ENCODE data around the gene RPS28.
A peak's percentile ranks its signal among the peaks of the same experiment; 100 is the strongest.

Gene RPS28

DNA sequence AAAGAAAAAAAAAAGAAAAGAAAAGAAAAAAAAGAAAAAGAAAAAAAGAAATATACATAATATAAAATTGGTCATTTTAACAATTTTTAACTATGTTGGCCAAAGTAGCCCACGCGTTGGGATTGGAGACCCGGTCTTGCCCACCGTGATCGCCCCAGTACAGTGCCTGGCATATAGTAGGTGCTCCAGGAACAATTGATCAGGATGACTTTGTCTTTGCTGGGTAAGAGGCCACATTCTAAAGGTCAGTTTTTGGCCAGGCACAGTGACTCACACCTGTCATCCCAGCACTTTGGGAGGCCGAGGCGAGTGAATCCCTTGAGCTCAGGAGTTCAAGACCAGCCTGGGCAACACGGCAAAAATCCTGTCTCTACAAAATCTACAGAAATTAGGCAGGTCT, 38.9 kb downstream of the RPS28 start:
- no peak overlapping the region for H3K4me3 ChIP-seq (ENCODE audit: low read length in 2 of 2)
- peaks cover 0 to 4% of the 10 kb centered on the region in 2 donors for H3K27me3 ChIP-seq (ENCODE audit: control insufficient read depth in 2 of 2, insufficient read depth in 2 of 2, low read length in 2 of 2)
- no peaks in the 10 kb centered on the region for H3K9me3 ChIP-seq (ENCODE audit: control insufficient read depth in 2 of 2, low read length in 2 of 2)
- H3K36me3 ChIP-seq (ENCODE audit: control insufficient read depth in 2 of 2, insufficient read depth in 2 of 2, low read length in 2 of 2) = no peaks in the 10 kb centered on the region
- H3K9ac ChIP-seq (ENCODE audit: low read depth in 1 of 2, low read length in 2 of 2) = no peak overlapping the region
- peaks cover 14 to 20% of the 10 kb centered on the region in 2 donors for H3K4me1 ChIP-seq (ENCODE audit: control insufficient read depth in 2 of 2, insufficient read depth in 2 of 2, low read length in 2 of 2)
- H3K27ac ChIP-seq (ENCODE audit: low read depth in 2 of 2, low read length in 2 of 2) = no peak overlapping the region

- no peak overlapping the region for H3K4me3 ChIP-seq (ENCODE audit: low read length in 2 of 2)
- no peaks in the 10 kb centered on the region for H3K36me3 ChIP-seq (ENCODE audit: control insufficient read depth in 2 of 2, insufficient read depth in 2 of 2, low read length in 2 of 2)
- peaks cover 15 to 22% of the 10 kb centered on the region in 2 donors for H3K4me1 ChIP-seq (ENCODE audit: control insufficient read depth in 2 of 2, insufficient read depth in 2 of 2, low read length in 2 of 2)
- H3K27ac ChIP-seq (ENCODE audit: low read depth in 2 of 2, low read length in 2 of 2) = peak overlapping the region; percentile 16 to 48
- H3K27me3 ChIP-seq (ENCODE audit: control insufficient read depth in 2 of 2, insufficient read depth in 2 of 2, low read length in 2 of 2) = peaks cover 0 to 4% of the 10 kb centered on the region in 2 donors
- peak overlapping the region in 1 of 2 donors; percentile 9 for H3K9ac ChIP-seq (ENCODE audit: low read depth in 1 of 2, low read length in 2 of 2)
- H3K9me3 ChIP-seq (ENCODE audit: control insufficient read depth in 2 of 2, low read length in 2 of 2) = no peaks in the 10 kb centered on the region
Observed at GRCh38 chr19:8361921-8362793, 40.9 kb downstream of the RPS28 start.

- H3K27ac ChIP-seq (ENCODE audit: low read depth in 2 of 2, low read length in 2 of 2) = peak within 1 kb of the TSS in 1 of 2 donors; percentile 82
- no peaks in the 10 kb centered on the region for H3K9me3 ChIP-seq (ENCODE audit: control insufficient read depth in 2 of 2, low read length in 2 of 2)
- peaks cover 0 to 4% of the 10 kb centered on the region in 2 donors for H3K27me3 ChIP-seq (ENCODE audit: control insufficient read depth in 2 of 2, insufficient read depth in 2 of 2, low read length in 2 of 2)
- peaks cover 20 to 23% of the 10 kb centered on the region in 2 donors for H3K4me1 ChIP-seq (ENCODE audit: control insufficient read depth in 2 of 2, insufficient read depth in 2 of 2, low read length in 2 of 2)
- H3K36me3 ChIP-seq (ENCODE audit: control insufficient read depth in 2 of 2, insufficient read depth in 2 of 2, low read length in 2 of 2) = no peaks in the 10 kb centered on the region
- peak within 1 kb of the TSS; percentile 43 to 56 for H3K9ac ChIP-seq (ENCODE audit: low read depth in 1 of 2, low read length in 2 of 2)
- peak within 1 kb of the TSS; percentile 45 to 74 for H3K4me3 ChIP-seq (ENCODE audit: low read length in 2 of 2)
Observed at GRCh38 chr19:8363803-8364771, 42.8 kb downstream of the RPS28 start, which contains the start of gene ANGPTL4. Gene ANGPTL4 (plus strand): TSS chr19:8364155. CDS start chr19:8364322, 167 bp downstream.

GRCh38 chr19:8366121-8366581, 44.9 kb downstream of the RPS28 start:
- Histone ChIP-seq H3K4me1 (ENCODE audit: control insufficient read depth in 2 of 2, insufficient read depth in 2 of 2, low read length in 2 of 2) (peaks cover 20 to 23% of the 10 kb centered on the region in 2 donors), H3K9ac (ENCODE audit: low read depth in 1 of 2, low read length in 2 of 2) (no peak overlapping the region), H3K36me3 (ENCODE audit: control insufficient read depth in 2 of 2, insufficient read depth in 2 of 2, low read length in 2 of 2) (no peaks in the 10 kb centered on the region), H3K4me3 (ENCODE audit: low read length in 2 of 2) (no peak overlapping the region), H3K9me3 (ENCODE audit: control insufficient read depth in 2 of 2, low read length in 2 of 2) (no peaks in the 10 kb centered on the region), H3K27ac (ENCODE audit: low read depth in 2 of 2, low read length in 2 of 2) (no peak overlapping the region), H3K27me3 (ENCODE audit: control insufficient read depth in 2 of 2, insufficient read depth in 2 of 2, low read length in 2 of 2) (peaks cover 0 to 4% of the 10 kb centered on the region in 2 donors)

DNA sequence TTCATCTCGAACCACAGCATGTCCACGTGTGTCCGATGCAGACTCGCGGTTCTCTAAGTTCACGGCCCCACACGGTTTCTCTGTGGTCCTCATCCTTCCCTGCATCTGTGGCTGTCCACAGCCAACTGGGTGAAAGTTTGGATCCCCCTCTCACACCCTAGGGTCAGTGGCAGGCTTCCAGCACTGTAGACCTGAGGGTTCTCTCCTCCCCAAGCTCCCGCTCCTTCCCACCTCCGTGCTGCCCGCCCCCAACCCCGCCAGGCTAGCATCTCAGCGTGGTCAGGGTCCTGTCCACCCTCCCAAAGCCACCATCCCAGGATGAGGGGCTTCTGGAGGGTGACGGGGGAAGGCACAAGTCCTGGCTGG, 45.6 kb downstream of the RPS28 start:
- peaks cover 0 to 4% of the 10 kb centered on the region in 2 donors for H3K27me3 ChIP-seq (ENCODE audit: control insufficient read depth in 2 of 2, insufficient read depth in 2 of 2, low read length in 2 of 2)
- peak overlapping the region in 1 of 2 donors; percentile 39 for H3K27ac ChIP-seq (ENCODE audit: low read depth in 2 of 2, low read length in 2 of 2)
- no peak overlapping the region for H3K4me3 ChIP-seq (ENCODE audit: low read length in 2 of 2)
- no peak overlapping the region for H3K9ac ChIP-seq (ENCODE audit: low read depth in 1 of 2, low read length in 2 of 2)
- no peaks in the 10 kb centered on the region for H3K9me3 ChIP-seq (ENCODE audit: control insufficient read depth in 2 of 2, low read length in 2 of 2)
- peaks cover 16 to 21% of the 10 kb centered on the region in 2 donors for H3K4me1 ChIP-seq (ENCODE audit: control insufficient read depth in 2 of 2, insufficient read depth in 2 of 2, low read length in 2 of 2)
- H3K36me3 ChIP-seq (ENCODE audit: control insufficient read depth in 2 of 2, insufficient read depth in 2 of 2, low read length in 2 of 2) = no peaks in the 10 kb centered on the region

DNA sequence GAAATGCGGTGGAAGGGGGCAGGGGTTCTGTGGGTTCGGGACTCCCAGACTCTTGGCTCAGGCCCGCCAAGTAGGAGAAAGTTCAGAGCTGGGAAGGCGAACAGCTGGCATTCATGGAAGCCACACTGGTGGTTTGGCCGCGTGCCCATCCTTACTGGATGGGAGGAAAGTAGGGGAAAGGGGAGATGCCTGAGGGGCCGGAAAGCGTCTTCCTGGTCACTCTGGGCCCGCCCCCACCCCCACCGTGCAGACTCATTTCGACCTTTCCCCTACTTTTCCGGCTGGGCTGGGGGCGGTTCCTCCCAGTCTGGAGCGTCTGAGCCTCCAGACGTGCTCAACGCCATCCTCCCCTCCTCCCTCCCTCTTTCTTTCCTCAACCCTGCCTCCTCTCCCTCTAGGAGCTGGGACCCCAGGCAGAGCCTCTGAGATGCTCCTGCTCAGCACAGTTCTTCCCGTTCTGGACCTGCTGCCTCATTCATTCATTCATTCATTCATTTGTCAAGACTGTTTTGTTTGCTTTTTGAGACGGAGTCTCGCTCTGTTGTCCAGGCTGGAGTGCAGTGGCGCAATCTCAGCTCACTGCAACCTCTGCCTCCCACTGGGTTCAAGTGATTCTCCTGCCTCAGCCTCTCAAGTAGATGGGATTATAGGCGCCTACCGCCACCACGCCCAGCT, 46.2 kb downstream of the RPS28 start:
- H3K27ac ChIP-seq (ENCODE audit: low read depth in 2 of 2, low read length in 2 of 2) = peak overlapping the region in 1 of 2 donors; percentile 39
- no peak overlapping the region for H3K9ac ChIP-seq (ENCODE audit: low read depth in 1 of 2, low read length in 2 of 2)
- peaks cover 11 to 16% of the 10 kb centered on the region in 2 donors for H3K4me1 ChIP-seq (ENCODE audit: control insufficient read depth in 2 of 2, insufficient read depth in 2 of 2, low read length in 2 of 2)
- no peaks in the 10 kb centered on the region for H3K9me3 ChIP-seq (ENCODE audit: control insufficient read depth in 2 of 2, low read length in 2 of 2)
- H3K36me3 ChIP-seq (ENCODE audit: control insufficient read depth in 2 of 2, insufficient read depth in 2 of 2, low read length in 2 of 2) = no peaks in the 10 kb centered on the region
- peaks cover 0 to 4% of the 10 kb centered on the region in 2 donors for H3K27me3 ChIP-seq (ENCODE audit: control insufficient read depth in 2 of 2, insufficient read depth in 2 of 2, low read length in 2 of 2)
- peak overlapping the region; percentile 4 to 9 for H3K4me3 ChIP-seq (ENCODE audit: low read length in 2 of 2)

DNA sequence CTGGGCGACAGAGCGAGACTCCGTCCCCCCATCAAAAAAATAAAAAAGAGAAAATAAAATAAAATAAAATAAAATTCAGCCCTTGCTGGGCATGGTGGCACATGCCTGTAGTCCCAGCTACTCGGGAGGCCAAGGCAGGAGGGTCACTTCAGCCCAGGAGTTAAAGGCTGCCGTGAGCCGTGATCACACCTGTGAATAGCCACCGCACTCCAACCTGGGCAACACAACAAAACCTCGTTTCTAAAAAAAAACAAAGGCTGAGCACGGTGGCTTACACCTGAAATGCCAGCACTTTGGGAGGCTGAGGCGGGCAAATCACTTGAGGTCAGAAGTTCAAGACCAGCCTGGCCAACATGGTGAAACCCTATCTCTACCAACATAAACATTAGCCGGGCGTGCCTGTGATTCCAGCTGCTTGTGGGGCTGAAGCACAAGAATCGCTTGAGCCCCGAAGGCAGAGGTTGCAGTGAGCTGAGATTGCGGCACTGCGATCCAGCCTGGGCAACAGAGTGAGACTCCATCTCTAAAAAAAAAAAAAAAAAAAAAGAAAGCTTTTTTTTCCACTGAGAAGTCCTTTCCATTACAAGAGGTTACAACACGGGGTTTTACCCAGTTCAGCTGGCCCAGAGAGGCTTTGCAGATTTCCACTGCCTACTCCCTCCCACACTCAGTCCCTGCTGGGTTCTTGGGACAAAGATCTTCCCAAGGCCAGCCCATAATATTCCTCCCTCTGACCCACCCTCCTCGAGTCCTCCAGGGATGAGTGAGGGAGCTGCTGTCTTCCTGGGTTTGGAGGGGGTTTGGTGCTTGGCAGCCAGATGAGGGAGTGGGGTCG, 49.1 kb downstream of the RPS28 start:
- Histone ChIP-seq H3K4me3 (ENCODE audit: low read length in 2 of 2) (no peak overlapping the region), H3K27ac (ENCODE audit: low read depth in 2 of 2, low read length in 2 of 2) (no peak overlapping the region), H3K36me3 (ENCODE audit: control insufficient read depth in 2 of 2, insufficient read depth in 2 of 2, low read length in 2 of 2) (peaks cover 0 to 3% of the 10 kb centered on the region in 2 donors), H3K9me3 (ENCODE audit: control insufficient read depth in 2 of 2, low read length in 2 of 2) (no peaks in the 10 kb centered on the region), H3K4me1 (ENCODE audit: control insufficient read depth in 2 of 2, insufficient read depth in 2 of 2, low read length in 2 of 2) (peaks cover 2 to 9% of the 10 kb centered on the region in 2 donors), H3K9ac (ENCODE audit: low read depth in 1 of 2, low read length in 2 of 2) (no peak overlapping the region), H3K27me3 (ENCODE audit: control insufficient read depth in 2 of 2, insufficient read depth in 2 of 2, low read length in 2 of 2) (no peaks in the 10 kb centered on the region)

DNA sequence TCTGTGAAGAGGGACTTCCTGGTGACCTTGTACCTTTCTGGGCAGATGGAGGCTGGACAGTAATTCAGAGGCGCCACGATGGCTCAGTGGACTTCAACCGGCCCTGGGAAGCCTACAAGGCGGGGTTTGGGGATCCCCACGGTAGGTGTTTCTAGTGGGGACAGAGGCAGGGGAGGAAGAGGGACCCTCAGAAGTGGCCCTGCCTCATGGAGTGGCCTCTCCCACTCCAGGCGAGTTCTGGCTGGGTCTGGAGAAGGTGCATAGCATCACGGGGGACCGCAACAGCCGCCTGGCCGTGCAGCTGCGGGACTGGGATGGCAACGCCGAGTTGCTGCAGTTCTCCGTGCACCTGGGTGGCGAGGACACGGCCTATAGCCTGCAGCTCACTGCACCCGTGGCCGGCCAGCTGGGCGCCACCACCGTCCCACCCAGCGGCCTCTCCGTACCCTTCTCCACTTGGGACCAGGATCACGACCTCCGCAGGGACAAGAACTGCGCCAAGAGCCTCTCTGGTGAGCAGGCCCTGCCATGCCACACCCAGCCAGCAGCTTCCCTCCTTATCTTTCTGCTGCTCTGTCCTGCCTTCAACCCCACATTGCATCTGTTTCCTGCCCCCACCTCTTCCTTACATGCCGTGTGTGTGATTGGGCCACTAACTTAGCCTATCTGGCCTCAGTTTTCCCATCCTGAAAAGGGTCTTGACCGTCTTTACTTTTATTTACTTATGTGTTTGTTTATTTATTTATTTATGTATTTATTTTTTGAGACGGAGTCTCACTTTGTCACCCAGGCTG, 49.9 kb downstream of the RPS28 start:
- peaks cover 2 to 9% of the 10 kb centered on the region in 2 donors for H3K4me1 ChIP-seq (ENCODE audit: control insufficient read depth in 2 of 2, insufficient read depth in 2 of 2, low read length in 2 of 2)
- no peaks in the 10 kb centered on the region for H3K27me3 ChIP-seq (ENCODE audit: control insufficient read depth in 2 of 2, insufficient read depth in 2 of 2, low read length in 2 of 2)
- no peak overlapping the region for H3K27ac ChIP-seq (ENCODE audit: low read depth in 2 of 2, low read length in 2 of 2)
- no peak overlapping the region for H3K4me3 ChIP-seq (ENCODE audit: low read length in 2 of 2)
- H3K9me3 ChIP-seq (ENCODE audit: control insufficient read depth in 2 of 2, low read length in 2 of 2) = no peaks in the 10 kb centered on the region
- H3K36me3 ChIP-seq (ENCODE audit: control insufficient read depth in 2 of 2, insufficient read depth in 2 of 2, low read length in 2 of 2) = peaks cover 0 to 3% of the 10 kb centered on the region in 2 donors
- H3K9ac ChIP-seq (ENCODE audit: low read depth in 1 of 2, low read length in 2 of 2) = no peak overlapping the region
